Measurements from ENCODE around the gene XKR8. TPM values are rescaled to one million over a fixed set of nuclear protein-coding genes. Genes with fewer than 3 reads are reported as not detected.

XKR8 gene
- total and polyA plus RNA-seq, 4 experiments from 2014 or later: 13.1 to 24.7 (median 16.7) TPM

DNA sequence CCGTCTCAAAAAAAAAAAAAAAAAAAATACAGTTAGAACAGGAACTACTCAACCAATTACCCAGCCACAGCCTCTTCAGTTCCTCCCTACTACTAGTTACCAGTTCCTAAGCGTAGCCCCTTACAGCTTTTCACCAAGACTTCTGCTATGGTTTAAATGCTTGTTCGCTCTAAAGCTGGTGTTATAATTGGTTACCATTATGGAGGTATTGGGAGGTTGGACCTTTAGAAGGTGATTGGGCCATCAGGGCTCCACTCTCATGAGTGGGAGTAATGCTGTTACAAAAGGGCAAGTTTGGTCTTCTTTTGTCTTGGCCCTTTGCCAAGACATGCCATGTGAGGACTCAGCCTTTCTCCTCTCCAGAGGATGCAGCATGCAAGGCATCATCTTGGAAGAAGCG is 28.0 kb upstream of the XKR8 start:
- POLR2A ChIA-PET (ENCODE audit: partially characterized antibody): no interaction called here
- CTCF ChIA-PET (ENCODE audit: partially characterized antibody): interaction anchor here (3.7 kb wide), 1 partner anchor 8 kb away, joined by 15 read pairs; no protein-coding TSS in a partner anchor
- no peak for DNase-seq
- Histone ChIP-seq H3K27me3 (ENCODE audit: insufficient read depth, low read length) (no peaks in the 10 kb centered on the region), H3K9me3 (ENCODE audit: control insufficient read depth in 1 of 2, low read length in 2 of 2) (no peaks in the 10 kb centered on the region), H3K4me1 (ENCODE audit: insufficient read depth, low read length) (peaks cover 9% of the 10 kb centered on the region), H3K27ac (ENCODE audit: low read depth, low read length) (no peak overlapping the region), H3K4me3 (ENCODE audit: low read length in 2 of 2) (no peak overlapping the region), H3K36me3 (ENCODE audit: insufficient read depth, low read length) (no peaks in the 10 kb centered on the region)
- Mint-ChIP-seq H3K9me3 (no peaks in the 10 kb centered on the region), H3K4me3 (no peak overlapping the region), H3K36me3 (no peaks in the 10 kb centered on the region), H3K4me1 (peaks cover 0 to 18% (median 6%) of the 10 kb centered on the region in 4 donors), H3K27me3 (peaks cover 5 to 7% of the 10 kb centered on the region in 2 donors), H3K27ac (no peak overlapping the region)
- intact Hi-C loops (cut with micrococcal nuclease): no loop called here

DNA sequence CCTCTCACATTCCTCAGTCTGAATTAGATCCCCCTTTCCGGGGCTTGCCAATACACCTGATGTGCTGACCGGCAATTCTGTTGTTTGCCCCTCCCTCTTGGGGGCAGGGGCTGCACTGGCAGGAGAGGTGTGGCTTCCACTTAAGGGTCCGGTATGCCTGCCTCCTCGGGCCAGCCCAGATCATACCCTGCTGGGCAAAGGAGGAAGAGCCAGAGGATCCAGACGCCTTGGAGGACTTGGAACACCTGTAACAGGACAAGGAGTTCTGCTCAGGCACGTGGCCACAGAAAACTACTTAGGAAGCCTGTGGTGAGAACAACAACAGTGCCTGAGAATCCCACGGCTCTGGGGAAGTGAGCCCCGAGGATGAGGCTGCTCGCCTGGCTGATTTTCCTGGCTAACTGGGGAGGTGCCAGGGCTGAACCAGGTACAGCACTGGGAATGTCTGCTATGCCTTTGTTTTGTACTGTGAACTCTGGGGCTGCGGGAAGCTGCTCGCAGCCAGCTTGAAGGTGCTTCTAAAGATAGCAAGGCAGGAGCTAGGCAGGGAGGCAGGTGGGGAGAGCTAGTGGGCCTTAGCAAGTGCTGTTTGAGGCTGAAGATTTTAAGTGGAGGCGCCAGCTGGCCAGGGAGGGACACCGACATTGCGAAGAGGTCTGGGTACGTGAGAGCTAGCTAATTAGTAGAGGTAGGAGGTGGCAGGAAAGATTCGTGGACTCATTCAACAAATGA is 24.8 kb upstream of the XKR8 start, which contains the start of gene SMPDL3B:
Gene SMPDL3B, plus strand, starts transcription at position 183 of the 732 bp plus-strand sequence. Its CDS starts 184 bp downstream, at position 367.
- no peaks in the 10 kb centered on the region for H3K36me3 Mint-ChIP-seq
- peaks cover under 1 to 20% (median 10%) of the 10 kb centered on the region in 4 donors for H3K4me1 Mint-ChIP-seq
- no peaks in the 10 kb centered on the region for H3K9me3 ChIP-seq (ENCODE audit: control insufficient read depth in 1 of 2, low read length in 2 of 2)
- H3K36me3 ChIP-seq (ENCODE audit: insufficient read depth, low read length): no peaks in the 10 kb centered on the region
- H3K27me3 ChIP-seq (ENCODE audit: insufficient read depth, low read length): no peaks in the 10 kb centered on the region
- H3K4me3 Mint-ChIP-seq: peak within 1 kb of the TSS in 6 of 8 donors; percentile 7 to 74 (median 30)
- ChIA-PET CTCF (ENCODE audit: partially characterized antibody) (interaction anchor here (1.2 kb wide), 1 partner anchor 45 kb away, joined by 4 read pairs; no protein-coding TSS in a partner anchor), POLR2A (ENCODE audit: partially characterized antibody) (interaction anchor here (0.6 to 1.5 kb wide), 3 partner anchors 24 to 492 kb away, joined by 3 to 7 read pairs (median 3); partner anchors contain the start of gene XKR8)
- peaks cover 10% of the 10 kb centered on the region for H3K4me1 ChIP-seq (ENCODE audit: insufficient read depth, low read length)
- peak within 1 kb of the TSS in 4 of 7 donors; percentile 1 to 14 (median 6) for H3K27ac Mint-ChIP-seq
- no peak within 1 kb of the TSS for H3K27ac ChIP-seq (ENCODE audit: low read depth, low read length)
- intact Hi-C loops (cut with micrococcal nuclease): no loop called here
- H3K27me3 Mint-ChIP-seq: peaks cover 5 to 7% of the 10 kb centered on the region in 2 donors
- no peaks in the 10 kb centered on the region for H3K9me3 Mint-ChIP-seq
- H3K4me3 ChIP-seq (ENCODE audit: low read length in 2 of 2): no peak within 1 kb of the TSS
- DNase-seq: no peak

DNA sequence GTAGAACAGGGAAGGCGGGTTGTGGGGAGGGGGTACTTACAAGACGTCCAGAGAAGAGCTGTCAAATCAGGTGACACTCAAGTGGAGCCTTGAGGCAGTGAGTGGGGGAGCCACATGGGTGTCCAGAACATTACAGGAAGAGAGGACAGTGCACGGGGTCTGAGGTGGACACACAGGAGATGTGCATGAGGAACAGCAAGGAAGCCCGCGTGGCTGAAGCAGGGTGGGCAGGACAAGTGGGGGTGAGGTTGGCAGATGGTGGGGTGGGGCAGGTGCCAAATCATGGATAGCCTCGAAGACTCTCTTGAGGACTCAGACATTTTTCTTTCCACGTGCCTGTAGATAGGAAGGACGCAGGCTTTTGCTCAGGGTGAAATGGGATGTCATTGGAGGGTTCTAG is 24.1 kb upstream of the XKR8 start:
- Mint-ChIP-seq H3K9me3 (no peaks in the 10 kb centered on the region), H3K27ac (peak overlapping the region in 1 of 7 donors; percentile 5), H3K4me3 (no peak overlapping the region), H3K4me1 (peaks cover 7 to 27% (median 17%) of the 10 kb centered on the region in 4 donors), H3K27me3 (peaks cover 5 to 7% of the 10 kb centered on the region in 2 donors), H3K36me3 (no peaks in the 10 kb centered on the region)
- Histone ChIP-seq H3K4me3 (ENCODE audit: low read length in 2 of 2) (no peak overlapping the region), H3K36me3 (ENCODE audit: insufficient read depth, low read length) (no peaks in the 10 kb centered on the region), H3K27ac (ENCODE audit: low read depth, low read length) (no peak overlapping the region), H3K27me3 (ENCODE audit: insufficient read depth, low read length) (no peaks in the 10 kb centered on the region), H3K9me3 (ENCODE audit: control insufficient read depth in 1 of 2, low read length in 2 of 2) (no peaks in the 10 kb centered on the region), H3K4me1 (ENCODE audit: insufficient read depth, low read length) (peaks cover 18% of the 10 kb centered on the region)
- DNase-seq: no peak
- ChIA-PET POLR2A (ENCODE audit: partially characterized antibody) (interaction anchor here (0.6 to 1.5 kb wide), 3 partner anchors 24 to 492 kb away, joined by 3 to 7 read pairs (median 3); partner anchors contain the start of gene XKR8), CTCF (ENCODE audit: partially characterized antibody) (interaction anchor here (1.2 kb wide), 1 partner anchor 45 kb away, joined by 4 read pairs; no protein-coding TSS in a partner anchor)
- intact Hi-C loops (cut with micrococcal nuclease): no loop called here

DNA sequence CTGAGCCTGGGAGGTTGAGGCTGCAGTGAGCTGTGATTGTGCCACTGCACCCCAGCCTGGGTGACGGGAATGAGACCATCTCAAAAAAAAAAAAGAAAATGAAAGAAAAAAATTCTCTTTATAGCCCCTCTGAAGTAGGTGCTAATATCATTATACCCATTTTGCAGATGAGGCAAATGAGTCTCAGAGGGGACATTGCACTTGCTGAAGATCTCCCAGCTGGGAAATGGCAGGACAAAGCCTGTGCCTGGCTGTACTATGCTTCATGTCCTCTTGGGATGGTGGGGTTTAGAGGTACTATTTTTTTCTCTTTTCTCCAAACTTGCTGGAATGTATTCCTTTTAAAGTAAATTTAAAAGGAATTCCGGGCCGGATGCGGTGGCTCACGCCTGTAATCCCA is 23.4 kb upstream of the XKR8 start:
- DNase-seq: no peak
- Mint-ChIP-seq H3K4me1 (peaks cover 8 to 32% (median 20%) of the 10 kb centered on the region in 4 donors), H3K36me3 (no peaks in the 10 kb centered on the region), H3K9me3 (no peaks in the 10 kb centered on the region), H3K4me3 (no peak overlapping the region), H3K27ac (no peak overlapping the region), H3K27me3 (peaks cover 5 to 7% of the 10 kb centered on the region in 2 donors)
- H3K4me1 ChIP-seq (ENCODE audit: insufficient read depth, low read length): peaks cover 21% of the 10 kb centered on the region
- no peak overlapping the region for H3K27ac ChIP-seq (ENCODE audit: low read depth, low read length)
- POLR2A ChIA-PET (ENCODE audit: partially characterized antibody): no interaction called here
- CTCF ChIA-PET (ENCODE audit: partially characterized antibody): interaction anchor here (1.2 kb wide), 1 partner anchor 44 kb away, joined by 4 read pairs; no protein-coding TSS in a partner anchor
- H3K36me3 ChIP-seq (ENCODE audit: insufficient read depth, low read length): no peaks in the 10 kb centered on the region
- H3K4me3 ChIP-seq (ENCODE audit: low read length in 2 of 2): no peak overlapping the region
- no peaks in the 10 kb centered on the region for H3K27me3 ChIP-seq (ENCODE audit: insufficient read depth, low read length)
- H3K9me3 ChIP-seq (ENCODE audit: control insufficient read depth in 1 of 2, low read length in 2 of 2): no peaks in the 10 kb centered on the region
- intact Hi-C loops (cut with micrococcal nuclease): no loop called here

DNA sequence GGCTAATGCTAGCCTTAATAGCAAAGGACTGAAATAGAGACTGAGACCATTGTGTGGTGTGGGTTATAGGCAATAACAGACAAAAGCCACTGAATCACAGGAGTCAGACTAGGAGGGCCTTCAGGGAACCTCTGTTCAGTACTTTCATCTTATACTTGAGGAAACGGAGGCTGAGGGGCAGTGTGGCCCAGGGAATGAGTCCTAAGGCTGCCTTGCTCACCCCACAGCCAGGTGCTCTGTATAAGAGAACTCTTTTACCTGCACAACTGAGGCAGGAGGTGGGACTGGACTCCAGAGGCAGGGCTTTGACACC is 22.3 kb upstream of the XKR8 start:
- POLR2A ChIA-PET (ENCODE audit: partially characterized antibody): no interaction called here
- H3K4me1 Mint-ChIP-seq: peaks cover 10 to 34% (median 26%) of the 10 kb centered on the region in 4 donors

DNA sequence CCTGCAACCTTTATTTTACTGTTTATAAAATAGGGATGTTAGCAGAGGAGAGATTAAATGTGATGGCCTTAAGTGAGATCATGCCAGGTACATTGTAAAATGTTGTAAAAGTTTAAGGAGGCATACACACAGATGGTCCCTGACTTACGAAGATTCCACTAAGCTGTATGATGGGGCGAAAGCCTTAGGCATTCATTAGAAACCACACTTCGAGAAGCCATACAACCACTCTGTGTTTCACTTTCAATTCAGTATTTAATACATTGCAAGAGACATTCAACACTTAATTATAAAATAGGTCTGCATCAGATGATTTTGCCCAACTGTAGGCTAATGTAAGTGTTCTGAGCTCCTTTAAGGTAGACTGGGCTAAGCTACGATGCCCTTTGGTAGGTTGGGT is 21.3 kb upstream of the XKR8 start:
- Mint-ChIP-seq H3K36me3 (no peaks in the 10 kb centered on the region), H3K27ac (peak overlapping the region in 1 of 7 donors; percentile 53), H3K4me1 (peaks cover 17 to 44% (median 33%) of the 10 kb centered on the region in 4 donors), H3K4me3 (no peak overlapping the region), H3K27me3 (peaks cover 2 to 4% of the 10 kb centered on the region in 2 donors), H3K9me3 (no peaks in the 10 kb centered on the region)
- no peak overlapping the region for H3K27ac ChIP-seq (ENCODE audit: low read depth, low read length)
- CTCF ChIA-PET (ENCODE audit: partially characterized antibody): interaction anchor here (1.0 to 6.0 kb wide), 6 partner anchors 10 to 939 kb away, joined by 3 to 90 read pairs (median 4); no protein-coding TSS in a partner anchor
- peaks cover 32% of the 10 kb centered on the region for H3K4me1 ChIP-seq (ENCODE audit: insufficient read depth, low read length)
- H3K27me3 ChIP-seq (ENCODE audit: insufficient read depth, low read length): no peaks in the 10 kb centered on the region
- no peak overlapping the region for H3K4me3 ChIP-seq (ENCODE audit: low read length in 2 of 2)
- POLR2A ChIA-PET (ENCODE audit: partially characterized antibody): no interaction called here
- no peaks in the 10 kb centered on the region for H3K9me3 ChIP-seq (ENCODE audit: control insufficient read depth in 1 of 2, low read length in 2 of 2)
- H3K36me3 ChIP-seq (ENCODE audit: insufficient read depth, low read length): no peaks in the 10 kb centered on the region
- DNase-seq: no peak
- intact Hi-C loops (cut with micrococcal nuclease): no loop called here

More for the DNA sequence above, 22.3 kb upstream of the XKR8 start:
- H3K4me3 ChIP-seq (ENCODE audit: low read length in 2 of 2): no peak overlapping the region
- intact Hi-C loops (cut with micrococcal nuclease): no loop called here
- no peaks in the 10 kb centered on the region for H3K36me3 Mint-ChIP-seq
- H3K36me3 ChIP-seq (ENCODE audit: insufficient read depth, low read length): no peaks in the 10 kb centered on the region
- no peak for DNase-seq
- CTCF ChIA-PET (ENCODE audit: partially characterized antibody): interaction anchor here (0.9 to 6.0 kb wide), 4 partner anchors 9 to 41 kb away, joined by 3 to 90 read pairs (median 3); no protein-coding TSS in a partner anchor
- peaks cover 22% of the 10 kb centered on the region for H3K4me1 ChIP-seq (ENCODE audit: insufficient read depth, low read length)
- H3K9me3 Mint-ChIP-seq: no peaks in the 10 kb centered on the region
- no peak overlapping the region for H3K27ac ChIP-seq (ENCODE audit: low read depth, low read length)
- no peak overlapping the region for H3K4me3 Mint-ChIP-seq
- no peaks in the 10 kb centered on the region for H3K9me3 ChIP-seq (ENCODE audit: control insufficient read depth in 1 of 2, low read length in 2 of 2)
- no peak overlapping the region for H3K27ac Mint-ChIP-seq
- H3K27me3 ChIP-seq (ENCODE audit: insufficient read depth, low read length): no peaks in the 10 kb centered on the region
- peaks cover 3 to 5% of the 10 kb centered on the region in 2 donors for H3K27me3 Mint-ChIP-seq

DNA sequence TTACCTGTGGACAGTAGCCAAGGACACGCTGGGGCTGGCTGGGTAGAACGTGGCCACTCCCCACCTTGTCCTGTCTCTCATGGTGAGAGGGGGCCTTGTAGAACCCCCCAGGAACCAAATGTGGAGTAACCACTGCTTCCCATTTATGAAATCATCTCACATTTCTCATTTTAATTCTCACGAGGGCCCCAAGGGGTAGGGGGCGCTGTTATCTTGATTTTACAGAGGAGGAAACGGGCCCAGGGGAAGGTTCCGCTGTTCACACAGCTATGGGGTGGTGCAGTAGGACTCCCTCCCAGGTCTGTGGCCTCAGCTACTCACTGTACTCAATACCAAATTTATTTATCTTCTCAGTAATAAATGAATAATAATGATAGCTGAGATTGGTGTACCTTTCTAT is 19.5 kb upstream of the XKR8 start:
- Histone ChIP-seq H3K4me1 (ENCODE audit: insufficient read depth, low read length) (peaks cover 34% of the 10 kb centered on the region), H3K4me3 (ENCODE audit: low read length in 2 of 2) (no peak overlapping the region), H3K9me3 (ENCODE audit: control insufficient read depth in 1 of 2, low read length in 2 of 2) (no peaks in the 10 kb centered on the region), H3K27me3 (ENCODE audit: insufficient read depth, low read length) (no peaks in the 10 kb centered on the region), H3K27ac (ENCODE audit: low read depth, low read length) (no peak overlapping the region), H3K36me3 (ENCODE audit: insufficient read depth, low read length) (no peaks in the 10 kb centered on the region)
- CTCF ChIA-PET (ENCODE audit: partially characterized antibody): interaction anchor here (0.6 to 6.0 kb wide), 25 partner anchors 9 to 272 kb away, joined by 3 to 90 read pairs (median 4); partner anchors contain the start of genes EYA3 and XKR8
- Mint-ChIP-seq H3K36me3 (no peaks in the 10 kb centered on the region), H3K27me3 (peaks cover 2 to 3% of the 10 kb centered on the region in 2 donors), H3K27ac (peak overlapping the region; percentile 68 to 92 (median 87)), H3K4me3 (no peak overlapping the region), H3K4me1 (peaks cover 22 to 55% (median 37%) of the 10 kb centered on the region in 4 donors), H3K9me3 (no peaks in the 10 kb centered on the region)
- POLR2A ChIA-PET (ENCODE audit: partially characterized antibody): interaction anchor here (1.2 to 2.0 kb wide), 5 partner anchors 19 to 148 kb away, joined by 4 to 7 read pairs (median 6); partner anchors contain the start of genes EYA3 and XKR8
- peak; percentile 71 to 73 (median 73) for DNase-seq
- intact Hi-C loops (cut with micrococcal nuclease): loop anchor here (1.0 to 2.0 kb wide), 3 partner anchors 39 to 149 kb away; partner anchors contain the start of gene EYA3

Data from CD4-positive, alpha-beta memory T cell (primary cell).